HG02885 (cell line): Measurements from ENCODE around the gene GABBR1.
A peak's percentile ranks its signal among the peaks of the same experiment; 100 is the strongest.

Experiments
- ATAC-seq: cut with Tn5 transposase; IDR thresholded peaks from one replicate; pipeline ENCODE4 v1.9.1; 2021; ENCODE audit warnings: mild to moderate bottlenecking; ENCODE audit not compliant: unreplicated experiment, poor library complexity

GABBR1 gene

DNA sequence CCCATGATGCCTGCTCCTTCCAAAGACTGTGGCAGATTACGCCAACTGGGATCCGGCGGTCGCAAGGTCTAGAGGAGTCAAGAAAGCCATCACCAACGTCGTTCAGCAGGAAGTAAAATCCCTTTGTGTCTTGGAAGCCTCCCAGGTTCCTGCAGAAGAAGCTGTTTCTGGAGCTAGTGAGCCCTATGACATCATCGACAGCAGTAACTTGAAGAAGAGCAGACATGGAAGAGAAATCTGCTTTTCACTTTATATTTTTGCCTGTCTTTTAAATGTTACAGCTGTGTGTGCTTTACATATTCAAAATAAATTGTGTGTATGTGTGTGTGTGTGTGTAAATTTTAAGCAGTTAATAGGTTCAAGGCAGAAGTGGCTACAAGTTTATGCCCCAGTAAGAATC, 55.4 kb downstream of the GABBR1 start:
- no peak for ATAC-seq

DNA sequence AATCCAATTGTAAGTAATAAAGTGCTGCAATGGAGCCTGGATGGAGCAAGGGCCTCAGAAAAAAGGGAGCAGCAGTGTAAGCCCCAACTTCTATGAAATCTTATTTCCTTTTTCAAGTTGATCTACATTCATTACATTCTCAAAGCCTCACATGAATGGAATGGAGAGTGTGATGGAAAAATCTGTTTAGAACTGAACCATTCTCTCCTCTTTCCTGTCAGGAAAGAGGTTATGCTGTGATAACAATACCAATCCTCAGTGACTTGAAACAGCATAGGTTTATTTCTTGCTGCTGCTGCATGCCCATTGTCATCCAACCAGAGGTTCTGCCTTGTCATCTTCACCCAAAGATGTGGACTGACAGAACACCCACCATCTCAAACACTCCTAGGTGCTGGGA, 56.9 kb downstream of the GABBR1 start:
- ATAC-seq, result no peak

DNA sequence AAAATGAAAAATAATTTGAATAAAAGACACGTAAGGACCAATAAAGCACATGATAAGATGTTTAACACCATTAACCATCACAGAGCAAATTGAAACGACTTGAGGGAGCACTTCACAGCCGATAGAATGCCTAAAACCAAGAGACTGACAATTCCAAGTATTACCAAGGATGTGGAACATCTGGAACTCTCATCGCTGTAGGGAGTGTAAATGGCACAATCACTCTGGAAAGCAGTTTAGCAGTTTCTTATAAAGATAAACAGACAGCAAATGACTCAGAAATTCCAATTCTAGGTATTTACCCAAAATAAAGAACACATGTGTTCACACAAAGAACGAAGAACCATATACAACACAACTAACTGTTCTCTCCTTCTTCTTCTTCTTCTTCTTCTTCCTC, 65.0 kb downstream of the GABBR1 start:
- ATAC-seq, result no peak

DNA sequence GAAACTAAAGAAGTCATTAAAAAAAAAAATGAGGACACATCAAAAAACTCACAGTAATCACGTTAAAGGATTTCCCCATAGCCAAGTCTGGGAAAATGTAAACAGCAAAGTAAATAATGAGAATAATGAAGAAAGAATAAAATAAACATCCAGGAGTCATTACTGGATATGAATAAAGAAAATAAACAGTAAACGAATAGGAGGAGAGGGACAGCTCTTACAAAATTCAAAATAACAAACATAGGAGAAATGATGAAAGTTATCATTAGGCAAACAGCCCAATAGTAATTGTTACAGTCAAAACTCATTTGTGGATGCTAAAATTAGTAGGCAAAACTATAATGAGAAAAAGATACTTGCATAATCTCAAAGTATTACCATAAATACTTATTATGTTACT, 65.4 kb downstream of the GABBR1 start:
- no peak for ATAC-seq

DNA sequence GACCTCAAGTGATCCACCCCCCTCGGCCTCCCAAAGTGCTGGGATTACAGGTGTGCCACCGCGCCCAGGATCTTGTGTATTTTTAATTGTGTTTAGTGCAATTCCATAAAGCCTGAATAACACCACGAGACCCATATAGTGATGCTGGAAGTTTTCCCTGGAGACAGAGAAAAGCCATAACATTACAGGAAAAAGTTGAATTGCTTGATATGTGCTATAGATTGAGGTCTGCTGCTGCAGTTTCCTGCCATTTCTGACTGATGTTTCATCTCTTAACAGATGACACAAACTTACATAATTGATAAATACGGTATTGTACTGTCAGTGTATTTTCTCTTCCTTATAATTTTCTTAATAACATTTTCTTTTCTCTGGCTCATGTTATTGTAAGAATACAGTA, 66.1 kb downstream of the GABBR1 start:
- ATAC-seq, result no peak

DNA sequence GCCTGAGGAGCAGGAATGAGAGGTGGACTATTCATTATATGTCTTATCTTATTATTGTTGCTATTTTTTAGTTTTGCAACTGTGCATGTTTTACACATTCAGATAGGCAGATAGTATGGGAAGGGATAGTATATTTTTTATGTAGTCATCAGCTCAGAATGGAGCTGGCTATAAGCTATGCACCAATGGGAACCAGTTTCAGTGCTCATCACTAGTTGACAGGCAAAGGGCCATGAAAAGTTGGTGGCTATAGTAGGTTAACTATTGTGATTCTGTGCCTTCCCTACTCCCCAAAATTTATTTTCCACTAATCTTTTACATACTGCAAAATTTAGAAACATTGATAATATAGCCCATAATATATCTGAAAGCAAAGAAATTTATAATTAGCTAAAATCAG, 68.1 kb downstream of the GABBR1 start:
- ATAC-seq, result peak; percentile 56

DNA sequence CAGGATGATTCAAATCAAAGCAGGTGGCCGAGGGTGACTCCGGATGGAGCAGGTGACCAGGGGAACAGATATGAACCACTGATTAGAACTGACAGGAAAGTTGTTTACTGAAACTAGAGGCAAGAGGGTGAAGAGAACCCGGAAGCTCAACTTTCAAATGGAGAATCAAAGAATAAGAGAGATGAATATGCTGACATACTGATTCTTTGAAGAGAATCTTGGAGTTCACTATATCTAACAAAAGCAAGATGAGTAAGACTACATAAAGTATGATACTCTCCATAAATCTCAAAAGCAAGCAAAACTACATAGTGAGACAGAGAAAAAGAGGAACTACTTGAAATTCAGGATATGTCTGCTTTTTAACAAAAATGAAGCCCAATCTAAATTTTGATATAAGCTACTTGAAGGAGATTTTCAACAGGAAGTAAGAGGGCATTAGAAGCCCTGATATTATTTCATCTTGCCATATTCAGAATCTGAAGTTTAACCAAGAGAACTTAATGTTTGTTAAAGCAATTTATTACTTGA, 69.5 kb downstream of the GABBR1 start:
- no peak for ATAC-seq

DNA sequence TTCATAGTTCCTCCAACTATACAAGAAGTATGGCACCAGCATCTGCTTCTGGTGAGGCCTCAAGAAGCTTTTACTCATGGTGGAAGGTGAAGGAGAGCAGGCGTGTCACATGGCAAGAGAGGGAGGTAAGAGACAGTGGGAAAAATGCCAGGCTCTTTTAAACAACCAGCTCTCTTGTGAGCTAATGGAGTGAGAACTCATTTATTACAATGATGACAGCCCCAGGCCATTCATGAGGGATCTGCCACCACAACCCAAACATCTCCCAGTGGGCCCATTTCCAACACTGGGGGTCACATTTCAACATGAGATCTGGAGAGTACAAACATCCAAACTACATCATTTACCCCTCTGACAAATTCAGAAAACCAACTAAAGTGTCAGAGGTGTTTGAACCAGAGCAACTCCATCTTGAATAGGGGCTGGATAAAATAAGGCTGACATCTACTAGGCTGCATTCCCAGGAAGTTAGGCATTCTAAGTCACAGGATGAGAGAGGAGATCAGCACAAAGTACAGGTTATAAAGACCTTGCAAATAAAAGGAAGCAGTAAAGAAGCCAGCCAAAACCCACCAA, 71.3 kb downstream of the GABBR1 start:
- no peak for ATAC-seq

DNA sequence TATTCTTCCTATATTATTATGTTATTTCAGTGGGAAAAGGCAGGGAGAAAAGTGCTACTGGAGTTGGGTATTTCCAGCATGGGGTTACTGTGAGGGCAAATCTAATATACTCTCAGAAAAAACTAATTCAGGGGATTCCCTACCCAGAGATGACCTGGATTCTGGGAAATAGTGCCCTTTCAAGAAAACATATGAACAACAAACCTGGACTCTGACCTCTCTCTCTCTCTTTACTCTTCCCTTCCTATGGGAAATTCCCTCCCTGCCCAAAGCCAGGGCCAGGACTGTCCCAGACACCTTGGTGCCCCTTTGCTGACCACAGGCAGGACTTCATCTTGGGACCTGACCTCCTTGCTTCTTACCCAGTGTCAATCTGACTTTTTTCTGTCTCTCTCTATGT, 71.9 kb downstream of the GABBR1 start:
- no peak for ATAC-seq

DNA sequence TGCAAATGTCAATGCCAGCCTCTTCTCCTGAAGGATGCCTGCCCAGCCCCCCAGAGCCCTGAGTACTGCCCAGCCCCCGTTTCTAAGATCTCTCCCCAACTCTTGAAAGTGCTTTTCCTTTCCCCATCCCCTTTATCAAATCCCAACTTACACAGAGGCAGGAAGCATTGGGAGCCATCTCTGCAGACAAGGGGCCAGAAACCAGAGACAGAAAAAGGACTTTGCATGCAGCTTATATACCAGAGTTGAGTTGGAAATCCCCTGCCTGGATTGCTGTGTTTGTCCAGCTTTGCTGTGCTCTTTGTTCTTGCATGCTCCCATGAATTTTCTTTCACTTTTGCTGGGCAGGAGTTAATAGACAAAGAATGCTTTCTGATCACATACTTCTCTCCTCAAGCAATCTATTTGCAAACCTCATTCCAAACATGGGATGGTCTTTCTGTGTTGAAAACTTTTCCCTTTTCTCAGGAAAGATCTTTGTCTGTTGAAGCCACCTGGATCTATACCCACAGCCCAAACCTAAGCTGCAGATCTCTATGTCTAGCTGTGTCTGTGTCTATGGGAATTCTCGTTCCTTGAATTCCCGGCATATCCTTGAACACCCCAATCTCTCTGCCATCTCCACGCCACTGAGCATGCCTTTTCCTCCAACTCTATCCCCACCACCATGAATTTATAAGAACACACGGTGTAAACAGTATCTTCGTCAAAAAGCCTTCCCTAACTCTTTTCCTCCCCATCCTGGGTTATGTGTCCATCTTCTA, 73.3 kb downstream of the GABBR1 start, which contains the start of gene UBD:
Gene UBD, minus strand, starts transcription at position 209 of the 764 bp plus-strand sequence. Its CDS starts 31 bp downstream, at position 178.
- ATAC-seq, result no peak

DNA sequence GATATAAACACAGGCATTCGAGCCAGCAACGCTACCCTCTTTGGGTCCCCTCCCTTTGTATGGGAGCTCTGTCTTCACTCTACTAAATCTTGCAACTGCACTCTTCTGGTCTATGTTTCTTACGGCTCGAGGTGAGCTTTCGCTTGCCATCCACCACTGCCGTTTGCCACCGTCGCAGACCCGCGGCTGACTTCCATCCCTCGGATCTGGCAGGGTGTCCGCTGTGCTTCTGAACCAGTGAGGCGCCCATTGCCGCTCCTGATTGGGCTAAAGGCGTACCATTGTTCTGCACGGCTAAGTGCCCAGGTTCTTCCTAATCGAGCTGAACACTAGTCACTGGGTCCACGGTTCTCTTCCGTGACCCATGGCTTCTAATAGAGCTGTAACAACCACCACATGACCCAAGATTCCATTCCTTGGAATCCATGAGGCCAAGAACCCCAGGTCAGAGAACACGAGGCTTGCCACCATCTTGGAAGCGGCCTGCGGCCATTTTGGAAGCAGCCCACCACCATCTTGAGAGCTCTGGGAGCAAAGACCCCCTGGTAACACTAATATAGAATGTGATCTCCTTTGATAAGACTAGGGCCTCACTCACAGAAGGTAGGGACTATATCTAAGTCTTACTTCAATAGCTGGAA, 74.4 kb downstream of the GABBR1 start:
- no peak for ATAC-seq

DNA sequence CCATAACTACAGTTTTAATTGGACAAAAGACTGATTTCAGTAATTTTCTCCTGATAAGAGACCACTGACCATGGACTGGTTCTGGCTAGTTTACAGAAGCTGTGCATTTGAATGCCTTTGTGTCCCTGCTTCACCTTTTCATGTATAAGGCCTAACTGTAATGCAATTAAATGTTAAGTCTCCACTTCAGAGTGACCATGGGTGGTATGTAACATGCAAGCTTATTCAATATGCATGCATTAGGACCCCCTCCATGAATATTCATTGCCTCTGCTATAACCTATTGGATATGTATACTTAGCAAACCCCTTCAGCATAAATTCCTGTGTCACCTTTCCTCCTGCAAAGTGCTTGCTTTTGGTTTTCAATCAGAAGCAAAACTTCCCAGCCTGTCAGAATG, 75.7 kb downstream of the GABBR1 start:
- ATAC-seq, result no peak

DNA sequence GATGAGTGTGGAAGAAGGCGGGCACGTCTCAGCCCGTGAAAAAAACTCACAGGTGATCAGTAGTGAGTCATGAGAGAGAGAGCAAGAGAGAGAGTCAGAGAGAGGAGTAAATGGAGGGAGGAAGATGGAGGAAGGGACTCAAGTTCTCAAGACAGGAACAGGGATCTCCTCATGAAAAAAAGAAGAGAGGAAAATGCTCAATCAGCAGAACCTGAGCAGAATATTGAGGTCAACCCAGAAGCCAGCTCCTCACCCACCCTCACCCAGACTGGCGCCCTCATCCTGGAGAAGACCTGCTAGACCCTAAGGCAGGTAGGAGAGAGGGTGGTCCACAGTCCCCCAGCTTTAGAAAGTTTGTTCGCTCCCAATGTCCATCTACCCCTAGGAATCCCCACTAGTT, 78.2 kb downstream of the GABBR1 start:
- no peak for ATAC-seq

DNA sequence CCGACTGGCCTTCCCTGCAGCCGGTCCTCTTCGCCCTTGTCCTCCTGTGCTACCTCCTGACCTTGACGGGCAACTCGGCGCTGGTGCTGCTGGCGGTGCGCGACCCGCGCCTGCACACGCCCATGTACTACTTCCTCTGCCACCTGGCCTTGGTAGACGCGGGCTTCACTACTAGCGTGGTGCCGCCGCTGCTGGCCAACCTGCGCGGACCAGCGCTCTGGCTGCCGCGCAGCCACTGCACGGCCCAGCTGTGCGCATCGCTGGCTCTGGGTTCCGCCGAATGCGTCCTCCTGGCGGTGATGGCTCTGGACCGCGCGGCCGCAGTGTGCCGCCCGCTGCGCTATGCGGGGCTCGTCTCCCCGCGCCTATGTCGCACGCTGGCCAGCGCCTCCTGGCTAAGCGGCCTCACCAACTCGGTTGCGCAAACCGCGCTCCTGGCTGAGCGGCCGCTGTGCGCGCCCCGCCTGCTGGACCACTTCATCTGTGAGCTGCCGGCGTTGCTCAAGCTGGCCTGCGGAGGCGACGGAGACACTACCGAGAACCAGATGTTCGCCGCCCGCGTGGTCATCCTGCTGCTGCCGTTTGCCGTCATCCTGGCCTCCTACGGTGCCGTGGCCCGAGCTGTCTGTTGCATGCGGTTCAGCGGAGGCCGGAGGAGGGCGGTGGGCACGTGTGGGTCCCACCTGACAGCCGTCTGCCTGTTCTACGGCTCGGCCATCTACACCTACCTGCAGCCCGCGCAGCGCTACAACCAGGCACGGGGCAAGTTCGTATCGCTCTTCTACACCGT, 79.5 kb downstream of the GABBR1 start:
- peak; percentile 41 for ATAC-seq

DNA sequence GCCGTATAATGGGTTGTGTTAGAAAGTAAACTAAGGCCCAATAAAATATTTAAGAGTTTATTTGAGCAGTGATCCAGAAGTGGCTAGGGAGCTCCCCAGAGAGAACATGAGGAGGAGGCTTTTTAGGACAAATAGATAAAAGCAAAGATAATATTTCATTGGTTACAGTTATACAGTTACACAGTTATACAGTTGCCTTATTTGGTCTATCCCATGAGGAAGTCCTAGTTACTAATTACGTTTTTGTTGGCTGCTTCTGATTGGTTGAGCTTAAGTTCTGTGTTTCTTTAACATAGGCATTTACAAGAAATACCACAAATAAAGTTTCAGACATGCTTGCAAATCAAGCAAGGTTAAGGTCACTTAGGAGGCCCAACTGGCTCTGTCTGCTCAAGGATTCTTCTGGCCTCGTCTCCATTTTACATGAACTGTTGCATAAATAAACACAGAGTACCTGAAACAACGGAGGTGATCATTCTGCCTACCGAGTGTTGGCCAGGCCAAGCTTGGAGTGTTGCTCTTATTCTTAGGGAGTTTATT, 80.4 kb downstream of the GABBR1 start:
- ATAC-seq, result peak; percentile 91

DNA sequence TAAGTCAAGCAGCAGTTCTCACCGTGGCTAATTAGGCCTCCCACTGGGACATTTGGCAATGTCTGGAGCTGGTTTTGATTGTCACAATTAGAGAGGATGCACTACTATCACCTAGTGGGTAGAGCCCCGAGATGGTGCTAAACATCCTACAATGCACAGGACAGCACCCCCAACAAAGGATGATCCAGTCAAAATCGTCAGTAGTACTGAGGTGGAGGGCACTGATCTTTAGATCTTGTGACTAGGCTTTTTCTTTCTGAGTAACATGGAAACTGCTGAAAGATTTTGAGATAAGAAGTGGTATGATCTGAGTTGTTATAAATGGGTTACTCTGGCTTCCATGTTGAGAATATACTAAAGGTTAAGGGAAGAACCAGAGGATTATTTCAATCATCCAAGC, 85.4 kb downstream of the GABBR1 start:
- no peak for ATAC-seq

DNA sequence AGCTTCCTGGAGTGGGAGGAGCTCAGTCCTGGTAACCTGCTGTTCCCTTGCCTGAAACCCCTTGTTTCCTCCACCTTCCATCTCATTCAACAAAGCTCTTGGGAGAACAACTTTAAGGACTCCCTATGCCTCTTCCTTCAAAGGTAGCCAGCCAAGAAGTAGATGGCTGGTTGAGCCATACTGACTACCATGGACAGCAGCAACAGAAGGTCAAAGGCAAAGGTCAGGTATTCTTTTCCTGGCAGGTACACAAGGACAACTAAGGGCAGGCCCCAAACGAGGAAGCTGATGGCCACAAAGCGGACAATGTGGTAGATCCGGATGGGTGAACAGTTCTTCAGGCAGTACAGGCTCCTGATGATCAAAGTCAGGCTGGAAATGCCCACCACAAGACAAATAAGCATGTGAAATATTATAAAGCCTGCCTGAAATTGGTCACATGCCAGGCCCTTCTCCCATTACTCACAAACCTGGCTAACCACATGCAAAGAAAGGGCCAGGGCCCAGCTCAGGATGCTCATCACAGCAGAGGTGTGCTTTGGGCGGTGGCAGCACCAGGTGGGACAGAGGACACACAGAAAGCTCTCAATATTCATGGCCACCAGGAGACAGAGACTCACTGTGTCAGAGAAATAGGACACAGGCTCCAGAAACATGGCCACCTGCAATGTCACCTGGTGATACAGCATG, 95.1 kb downstream of the GABBR1 start:
- no peak for ATAC-seq

DNA sequence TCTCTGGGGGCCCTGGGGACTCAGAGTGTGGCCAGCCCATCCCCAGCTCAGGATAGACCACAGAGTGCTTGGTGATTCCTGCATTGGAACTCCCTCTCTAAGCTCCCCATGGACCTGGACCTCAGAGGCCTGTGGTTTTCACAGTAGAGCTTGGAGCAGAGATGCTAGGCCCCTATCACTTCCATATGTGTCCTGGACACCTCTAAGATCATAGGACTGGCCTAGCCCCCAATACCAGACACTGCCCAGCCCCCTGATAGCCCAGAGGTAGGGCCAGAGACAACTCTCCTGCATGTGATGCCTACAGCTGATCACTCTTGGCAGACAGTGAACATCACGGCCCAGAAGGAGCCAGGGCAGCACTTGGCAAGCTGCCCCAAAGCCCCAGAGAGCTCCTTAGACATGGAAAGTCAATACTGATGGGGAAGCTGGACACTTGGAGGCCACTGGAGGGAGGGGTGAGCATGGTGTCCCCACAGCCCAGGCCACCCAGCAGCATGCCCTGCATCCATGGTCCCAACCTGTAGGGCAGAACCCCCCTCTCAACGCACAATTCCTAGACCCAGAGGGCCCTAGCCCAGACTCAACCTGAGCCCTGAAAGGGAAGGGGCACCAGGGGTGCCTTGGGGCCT, 100.5 kb downstream of the GABBR1 start:
- ATAC-seq, result no peak

DNA sequence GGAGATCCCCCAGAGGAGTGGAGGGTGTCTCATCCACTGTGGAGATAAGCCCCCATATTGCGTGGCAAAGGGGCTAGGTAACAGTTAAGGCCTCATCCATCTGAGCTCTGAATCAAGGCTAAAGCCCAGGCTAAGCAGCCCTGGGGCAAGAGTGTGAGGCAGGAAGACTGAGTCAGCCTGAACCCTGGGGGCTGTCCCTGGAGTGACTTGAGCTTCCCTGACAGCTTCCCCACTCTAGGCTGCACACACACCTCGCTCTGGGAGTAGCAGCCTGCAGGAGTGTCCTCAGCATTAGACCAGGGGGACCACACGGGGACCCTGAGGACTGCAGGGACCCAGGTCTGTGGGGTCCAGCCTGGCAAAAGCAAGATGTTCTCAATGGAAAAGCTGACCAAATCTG, 101.3 kb downstream of the GABBR1 start:
- ATAC-seq, result no peak
